Stimulated activated CD4-positive, alpha-beta T cell treated with anti-CD3 and anti-CD28 coated beads, Interleukin-15, amount 100 ng/mL, for 24 hours (primary cell): Measurements from ENCODE around the gene NF1.
"Not testable (repeated sequence)": the region's sequence is repeated elsewhere in the genome, so short reads cannot be mapped to it uniquely, and the experiment has no call there.

Experiments used
- DNase-seq: peaks from one replicate; pipeline ENCODE4 v3.0.0-alpha.2; 2020

The NF1 gene

GRCh38 chr17:31195305-31195704 lies 100.5 kb downstream of the NF1 start:
- no peak for DNase-seq

DNA sequence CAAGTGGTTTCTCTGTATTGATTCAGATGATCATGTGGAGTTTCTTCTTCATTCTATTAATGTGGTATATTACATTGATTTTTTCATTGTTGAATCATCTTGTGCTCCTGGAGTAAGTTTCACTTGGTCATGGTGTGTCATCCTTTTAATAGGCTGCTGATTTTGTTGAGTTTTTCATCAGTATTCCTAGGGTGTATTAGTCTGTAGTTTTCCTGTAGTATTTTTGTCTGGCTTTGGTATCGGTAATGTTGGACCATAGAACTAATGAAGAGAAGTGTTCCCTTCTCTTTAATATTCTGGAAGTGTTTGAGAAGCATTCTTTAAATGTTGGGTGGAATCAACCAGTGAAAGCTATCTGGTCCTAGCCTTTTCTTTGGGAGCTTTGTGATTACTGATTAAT lies 103.2 kb downstream of the NF1 start:
- DNase-seq, result no peak

- not testable (repeated sequence) for DNase-seq
These were observed 103.9 kb downstream of the NF1 start for GRCh38 chr17:31198666-31199065.

GRCh38 chr17:31200287-31200686 lies 105.5 kb downstream of the NF1 start:
- no peak for DNase-seq

- DNase-seq, result no peak
These were observed 108.2 kb downstream of the NF1 start for GRCh38 chr17:31202968-31203367.

- DNase-seq, result no peak
These were observed 116.7 kb downstream of the NF1 start for GRCh38 chr17:31211352-31212012.

DNA sequence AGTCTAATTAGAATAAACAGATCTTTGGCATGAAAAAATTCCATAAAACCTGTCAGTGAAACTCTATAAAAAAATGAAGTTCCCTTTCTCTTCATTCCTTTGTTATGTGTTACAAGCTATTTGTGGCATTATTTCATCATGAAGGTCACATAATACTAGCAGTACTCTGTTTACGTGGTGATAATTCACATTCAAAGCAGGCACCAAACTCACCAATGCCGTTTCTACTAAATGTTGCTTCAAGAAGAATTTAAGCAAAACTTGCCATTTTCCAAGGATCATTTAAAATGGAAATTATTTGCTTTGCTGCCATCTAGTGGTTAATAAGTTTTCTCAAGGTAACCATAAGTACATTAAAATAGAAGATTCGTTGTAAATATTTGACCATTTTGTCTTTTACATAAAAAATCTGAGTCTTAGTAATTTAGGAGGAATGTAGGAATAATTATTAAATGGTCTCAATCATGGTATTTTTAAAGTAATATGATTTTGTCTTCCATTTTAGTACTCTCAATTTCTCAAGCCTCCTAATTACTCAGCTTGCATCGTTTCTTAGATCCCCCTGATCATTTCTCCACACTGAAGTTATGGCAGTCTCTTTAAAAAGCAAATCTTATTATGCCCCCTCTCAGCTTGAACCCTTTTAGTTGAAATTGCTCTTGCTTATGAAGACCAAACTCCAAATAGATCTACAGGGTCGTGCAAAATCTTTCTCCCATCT lies 121.4 kb downstream of the NF1 start:
- no peak for DNase-seq

DNA sequence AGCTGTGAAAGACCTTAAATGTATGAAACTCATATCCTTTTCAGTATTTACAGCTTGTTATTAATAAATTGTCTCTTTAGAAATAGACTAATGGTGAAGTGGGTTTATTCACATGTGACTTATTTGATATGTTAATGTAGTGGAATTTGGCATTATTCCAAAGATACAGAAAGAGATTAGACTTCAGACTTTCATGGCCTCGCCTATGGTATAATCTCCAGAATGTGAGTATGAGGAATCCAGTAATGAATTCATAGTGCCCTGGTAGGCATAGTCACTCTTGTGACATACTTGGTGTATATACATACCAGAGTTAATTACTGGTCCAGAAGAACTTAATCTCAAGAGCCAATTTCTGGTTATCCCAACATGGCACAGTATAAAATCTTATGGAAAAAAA lies 129.6 kb downstream of the NF1 start:
- DNase-seq, result no peak

DNA sequence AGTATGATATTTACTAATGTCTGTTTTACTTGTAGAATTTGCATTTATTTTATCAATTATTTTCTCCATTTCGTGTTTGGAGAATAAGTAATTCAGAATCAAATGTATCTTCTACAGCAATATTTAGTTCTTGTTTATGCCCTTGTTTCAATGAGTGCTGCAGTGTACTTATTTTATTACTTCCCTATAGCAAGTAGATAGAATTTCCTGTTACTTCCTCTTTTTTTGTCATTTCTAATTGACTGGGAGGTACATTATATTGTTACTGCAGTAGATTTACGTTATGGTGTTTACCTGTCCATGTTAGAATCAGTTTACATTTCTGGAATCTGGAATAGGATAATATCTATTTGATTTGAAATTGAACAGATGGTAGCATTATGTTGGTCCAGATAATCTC lies 131.1 kb downstream of the NF1 start:
- DNase-seq, result no peak

DNA sequence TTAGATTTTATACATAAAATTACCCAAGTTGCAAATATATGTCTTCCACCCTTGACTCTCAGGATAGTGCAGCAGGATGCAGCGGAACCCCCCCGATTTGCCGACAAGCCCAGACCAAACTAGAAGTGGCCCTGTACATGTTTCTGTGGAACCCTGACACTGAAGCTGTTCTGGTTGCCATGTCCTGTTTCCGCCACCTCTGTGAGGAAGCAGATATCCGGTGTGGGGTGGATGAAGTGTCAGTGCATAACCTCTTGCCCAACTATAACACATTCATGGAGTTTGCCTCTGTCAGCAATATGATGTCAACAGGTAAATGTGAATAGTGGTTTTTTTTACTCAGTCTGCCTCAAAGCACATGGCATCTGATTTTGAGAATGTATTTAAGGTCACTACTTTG lies 131.6 kb downstream of the NF1 start:
- DNase-seq, result no peak

GRCh38 chr17:31226950-31227349 lies 132.2 kb downstream of the NF1 start:
- DNase-seq, result no peak

GRCh38 chr17:31231852-31232251 lies 137.1 kb downstream of the NF1 start:
- no peak for DNase-seq

DNA sequence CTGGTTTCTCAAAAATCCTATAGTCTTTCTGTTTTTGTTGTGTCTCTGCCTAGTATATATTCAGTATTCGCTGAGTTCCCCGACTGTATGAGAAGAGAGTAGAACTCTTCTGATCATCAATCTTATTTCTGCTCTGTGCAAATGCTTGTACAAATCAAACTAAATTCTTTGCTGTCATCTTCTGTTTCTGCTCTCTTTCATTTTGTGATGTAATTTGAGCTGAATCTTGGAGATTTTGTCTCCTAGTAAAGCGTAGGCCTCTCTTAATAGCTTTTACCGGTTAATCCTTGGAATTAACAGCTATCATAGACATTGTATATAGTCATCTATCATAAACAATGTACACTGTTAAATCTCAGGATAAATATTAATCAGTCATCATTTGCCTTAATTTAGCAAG lies 140.3 kb downstream of the NF1 start:
- DNase-seq, result no peak

GRCh38 chr17:31236137-31236536 lies 141.4 kb downstream of the NF1 start:
- DNase-seq, result no peak

DNA sequence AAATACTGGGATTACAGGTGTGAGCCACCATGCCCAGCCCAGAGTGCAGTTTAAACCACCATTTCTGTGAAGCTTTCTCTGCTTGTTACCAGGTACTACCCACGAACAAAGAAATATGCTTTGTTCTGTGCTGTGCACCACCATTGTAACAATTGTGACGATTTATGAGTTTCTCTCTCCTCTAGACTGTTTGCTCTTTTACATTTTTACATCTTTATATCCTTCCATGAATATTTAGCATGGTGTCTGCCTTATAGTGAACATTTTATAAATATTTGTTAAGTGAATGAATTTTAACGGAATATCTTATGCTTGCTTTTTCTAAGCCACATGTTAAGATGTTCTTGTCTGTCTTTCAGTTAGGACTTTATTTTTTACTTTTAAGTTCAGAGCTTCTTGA lies 141.9 kb downstream of the NF1 start:
- DNase-seq, result no peak

- no peak for DNase-seq
These were observed 146.3 kb downstream of the NF1 start for GRCh38 chr17:31241116-31241515.

DNA sequence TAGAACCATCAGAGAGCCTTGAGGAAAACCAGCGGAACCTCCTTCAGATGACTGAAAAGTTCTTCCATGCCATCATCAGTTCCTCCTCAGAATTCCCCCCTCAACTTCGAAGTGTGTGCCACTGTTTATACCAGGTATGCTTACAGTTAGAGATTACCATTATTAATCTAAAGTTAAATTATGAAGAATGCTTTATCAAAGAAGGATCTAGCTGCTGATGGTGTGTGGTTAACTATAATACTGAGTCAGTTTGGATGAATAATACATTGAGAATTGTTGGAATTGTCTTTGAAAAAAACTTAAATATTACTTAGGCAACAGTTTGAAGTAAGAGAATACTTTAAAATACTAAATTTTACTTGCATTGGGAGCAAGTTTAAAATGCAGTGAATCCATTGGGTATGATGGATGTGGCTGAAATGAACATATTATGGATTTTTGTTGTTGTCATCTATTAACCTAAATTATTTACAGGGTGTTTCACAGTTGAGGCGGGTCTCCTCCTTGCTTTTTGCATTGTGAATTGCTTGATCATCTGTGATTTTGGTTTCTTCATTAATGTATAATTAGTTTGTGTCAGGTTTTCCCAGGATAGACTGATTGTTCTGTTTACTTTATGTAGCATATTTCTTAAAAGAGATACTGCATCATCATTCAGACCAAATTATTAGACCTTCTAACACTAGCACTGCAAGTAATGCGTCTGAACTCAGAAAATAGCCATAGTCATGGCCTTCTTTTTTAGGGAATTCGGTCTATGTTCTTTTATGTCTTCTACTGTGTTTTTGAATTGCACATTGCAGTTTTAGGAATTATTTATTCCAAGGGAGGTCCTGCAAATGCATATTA lies 154.4 kb downstream of the NF1 start:
- DNase-seq, result no peak

DNA sequence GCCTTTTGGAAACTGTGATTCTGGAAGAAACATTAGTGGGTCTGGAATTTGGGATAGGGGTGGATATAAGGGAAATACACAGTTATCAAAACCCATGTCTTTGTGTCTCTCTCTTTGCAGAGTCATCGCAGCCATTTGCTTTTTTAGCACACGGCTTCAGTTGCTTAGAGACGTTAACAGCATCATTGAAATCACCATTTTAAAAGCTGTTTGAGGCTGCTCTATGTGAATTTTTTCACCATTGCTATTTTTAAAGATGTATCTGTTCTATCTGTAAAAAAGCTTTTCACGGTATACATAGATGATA lies 155.0 kb downstream of the NF1 start:
- DNase-seq, result no peak

GRCh38 chr17:31250229-31250628 lies 155.5 kb downstream of the NF1 start:
- DNase-seq, result no peak

DNA sequence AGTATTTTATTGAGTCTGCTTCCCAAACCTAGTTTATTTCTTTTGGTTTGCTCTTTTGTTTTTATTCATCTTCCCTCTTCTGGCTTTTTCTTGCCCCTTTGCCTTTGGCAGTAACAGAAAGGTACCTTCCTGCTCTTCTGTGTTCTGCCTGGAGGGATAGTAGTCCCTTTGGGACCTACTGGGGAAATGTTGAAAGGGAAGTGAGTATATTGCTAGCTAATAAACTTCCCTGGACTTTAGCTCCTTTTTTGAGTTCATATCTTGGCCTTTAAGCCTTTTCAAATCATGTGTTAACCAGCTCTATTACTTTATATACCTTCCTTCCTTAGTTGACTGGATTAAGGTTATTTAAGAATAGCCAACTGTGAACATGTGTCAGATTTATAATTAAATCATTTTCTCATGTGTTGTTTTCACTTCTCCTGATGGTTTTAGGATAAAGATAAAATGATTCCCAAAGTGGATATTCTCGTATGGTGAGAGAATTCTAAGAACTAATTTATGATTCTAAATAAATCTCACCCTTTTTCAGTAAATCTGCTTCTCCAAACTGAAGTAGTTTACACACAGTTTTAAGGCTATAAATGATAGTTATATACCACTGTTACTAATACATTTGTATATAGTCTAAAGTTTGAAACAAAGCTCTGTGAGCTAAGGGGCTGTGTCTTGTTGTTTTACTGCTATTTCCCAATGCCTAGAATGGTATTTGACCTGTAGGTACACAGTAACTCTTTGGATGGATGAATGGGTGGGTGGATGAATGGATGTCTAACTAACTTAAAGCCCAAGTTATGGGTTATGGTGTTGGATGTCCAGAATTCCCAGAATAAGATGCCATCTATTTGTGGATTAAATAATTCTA lies 156.6 kb downstream of the NF1 start:
- DNase-seq, result no peak

DNA sequence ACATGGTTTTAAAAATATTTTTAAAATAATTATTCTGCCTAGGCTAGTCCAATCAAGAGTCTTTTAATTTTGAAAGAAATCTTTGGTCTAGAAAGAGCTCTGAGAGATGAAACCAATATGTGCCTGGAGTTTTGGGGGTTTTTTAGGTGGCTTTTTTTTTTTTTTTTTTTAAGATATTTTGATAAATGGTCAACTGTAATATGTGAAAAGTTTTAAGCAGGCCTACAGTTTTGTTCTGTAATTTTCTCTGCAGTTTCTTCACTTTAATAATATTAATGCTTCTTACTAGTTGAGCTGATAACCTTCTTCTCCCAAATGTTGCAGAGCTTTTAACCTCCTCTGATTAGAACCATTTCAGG lies 157.2 kb downstream of the NF1 start:
- DNase-seq, result no peak

GRCh38 chr17:31252741-31253140 lies 158.0 kb downstream of the NF1 start:
- no peak for DNase-seq

DNA sequence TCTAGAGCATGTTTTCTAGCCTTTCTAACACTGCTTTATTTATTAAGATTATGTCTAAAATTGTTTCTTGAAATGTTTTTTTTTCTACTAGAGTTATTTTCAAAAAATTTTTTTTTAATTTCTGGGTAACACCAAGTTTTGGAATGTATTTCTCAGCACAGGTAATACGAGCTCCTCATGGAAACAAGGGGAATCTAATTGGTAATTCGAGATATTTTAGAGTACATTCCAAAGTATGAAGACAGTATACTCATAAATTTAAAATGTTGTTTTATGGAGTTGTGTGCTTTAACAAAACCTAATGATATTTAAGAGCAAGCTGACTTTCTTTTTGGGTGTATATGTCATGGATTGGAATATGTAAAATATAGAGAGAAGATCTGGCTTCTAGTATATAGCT lies 159.9 kb downstream of the NF1 start:
- DNase-seq, result no peak
